Heart left ventricle (tissue), 16 donors: ENCODE results near the gene CACTIN. TPM values are rescaled to one million over a fixed set of nuclear protein-coding genes. Genes with fewer than 3 reads are reported as not detected.
A peak's percentile ranks its signal among the peaks of the same experiment; 100 is the strongest.

ENCODE experiments used
- ATAC-seq, 4 donors: fragments of 200-7000 bp; cut with Tn5 transposase; one replicate each; pipeline ENCODE4 v1.9.1; 2020 to 2022; ENCODE audit warnings: moderate library complexity in 4 of 4, mild to moderate bottlenecking in 3 of 4, moderate number of reproducible peaks in 1 of 4
- DNase-seq, 5 donors: peaks; one replicate each; pipeline ENCODE4 v3.0.0-alpha.2; 2020
- H3K27ac ChIP-seq, 12 donors: fragments of 200-600 bp; sonication (generic) in 4 of 12; one replicate each; pipeline versions ENCODE4 v1.5.0 to v1.8.0; 2016 to 2022; ENCODE audit warnings: mild to moderate bottlenecking in 2 of 12
- H3K27me3 ChIP-seq, 9 donors: fragments of 200-600 bp; sonication (generic) in 2 of 9; one replicate each; pipeline versions ENCODE4 v1.5.1 to v1.8.0; 2016 to 2022; ENCODE audit warnings: mild to moderate bottlenecking in 3 of 9
- H3K36me3 ChIP-seq, 9 donors: fragments of 200-600 bp; sonication (generic) in 2 of 9; one replicate each; pipeline versions ENCODE4 v1.5.0 to v1.8.0; 2018 to 2022; ENCODE audit warnings: mild to moderate bottlenecking in 2 of 9
- H3K4me1 ChIP-seq, 12 donors: fragments of 200-600 bp; sonication (generic) in 4 of 12; one replicate each; pipeline versions ENCODE4 v1.5.0 to v1.8.0; 2016 to 2022; ENCODE audit warnings: mild to moderate bottlenecking in 3 of 12
- H3K4me3 ChIP-seq, 12 donors: fragments of 200-600 bp; sonication (generic) in 4 of 12; one replicate each; pipeline versions ENCODE4 v1.5.0 to v1.8.0; 2017 to 2022; ENCODE audit warnings: mild to moderate bottlenecking in 9 of 12, moderate library complexity in 4 of 12
- H3K9me3 ChIP-seq, 12 donors: fragments of 200-600 bp; sonication (generic) in 4 of 12; one replicate each; pipeline versions ENCODE4 v1.5.0 to v1.8.0; 2016 to 2022; ENCODE audit warnings: mild to moderate bottlenecking in 1 of 12
- POLR2A ChIP-seq, 2 donors: fragments of 450-650 bp; IDR thresholded peaks; one replicate each; pipeline ENCODE4 v1.6.1; 2017; ENCODE audit warnings: antibody characterized with exemption in 2 of 2, mild to moderate bottlenecking in 2 of 2, moderate library complexity in 2 of 2
- WGBS, 4 donors: extraction: QIAGEN DNeasy Blood & Tissue Kit in 2 of 4; methylation state at CpG; one replicate each; pipeline versions ENCODE4 v1.1.5 to v1.1.7; 2013 to 2018; 5-methylcytosine and 5-hydroxymethylcytosine counted together
- intact Hi-C, 10 donors: fragments of 100-400 bp; cut with DNase I; formaldehyde crosslinking; loops; one replicate each; pipeline versions ENCODE4 v1.11.1 to v1.14.2; 2022
- polyA plus RNA-seq, 2 donors: library from polyadenylated mRNA; stranded (reverse); fragments of 200-250 nt; gene quantifications; one replicate each; pipeline ENCODE4 v1.2.3, GENCODE V29; 2013
- total RNA-seq, 9 donors: library from RNA; depleted of rRNA in 2 of 9; stranded (reverse); fragments of >200 nt in 2 of 9; fragmentation: NEBNext Ultra II Directional in 3 of 9; extraction: Animal tissue kit (Norgen Biotek cat#: 25700) in 3 of 9; gene quantifications; one replicate each; pipeline versions ENCODE4 v1.1.0 to v1.2.4, GENCODE V29; 2016 to 2023
- TF ChIP-seq, protein P1 (sequence below), 12 donors: fragments of 200-600 bp; sonication (generic) in 4 of 12; IDR thresholded peaks; one replicate each; pipeline versions ENCODE4 v1.5.0 to v1.8.0; 2018 to 2022; ENCODE audit warnings: antibody characterized with exemption in 12 of 12, mild to moderate bottlenecking in 5 of 12
- donor health status: ischemic (EF 13 %, LVEDD 7.1; RV severe dilation, severe dysfunction).
- donor health status: healthy with polysubstance abuse.
- donor health status: DM: no; HTN: yes; CAD: no.
- donor health status: DM: no; HTN: no; CAD: no.
- donor health status: ischemic (EF 25% LVEDD 6.9; RV normal size, moderate dysfunction).
- donor health status: ischemic (EF 25% LVEDD 5.7; RV mildly dilated, moderate dysfunction).
- donor health status: healthy.
- donor health status: DM: yes; HTN: yes; CAD: no.
- donor health status: ischemic (EF 35%, LVEDD 5.7; RV mildly dilated, moderate dysfunction).
- donor health status: nonischemic (EF 11% LVEDD 7.7; RV severe dilation, severe dysfunction).
- donor health status: DM: yes; HTN: yes; CAD: no.
- donor health status: PGD.
- donor health status: ischemic (EF 29% LVEDD 5.4; RV normal size, mild dysfunction).
- donor health status: nonischemic (EF 23%, LVEDD 6.1; RV moderate dilation, normal function).

The CACTIN gene
- total and polyA plus RNA-seq, 11 donors = 9.8 to 23.4 (median 14.1) TPM

DNA sequence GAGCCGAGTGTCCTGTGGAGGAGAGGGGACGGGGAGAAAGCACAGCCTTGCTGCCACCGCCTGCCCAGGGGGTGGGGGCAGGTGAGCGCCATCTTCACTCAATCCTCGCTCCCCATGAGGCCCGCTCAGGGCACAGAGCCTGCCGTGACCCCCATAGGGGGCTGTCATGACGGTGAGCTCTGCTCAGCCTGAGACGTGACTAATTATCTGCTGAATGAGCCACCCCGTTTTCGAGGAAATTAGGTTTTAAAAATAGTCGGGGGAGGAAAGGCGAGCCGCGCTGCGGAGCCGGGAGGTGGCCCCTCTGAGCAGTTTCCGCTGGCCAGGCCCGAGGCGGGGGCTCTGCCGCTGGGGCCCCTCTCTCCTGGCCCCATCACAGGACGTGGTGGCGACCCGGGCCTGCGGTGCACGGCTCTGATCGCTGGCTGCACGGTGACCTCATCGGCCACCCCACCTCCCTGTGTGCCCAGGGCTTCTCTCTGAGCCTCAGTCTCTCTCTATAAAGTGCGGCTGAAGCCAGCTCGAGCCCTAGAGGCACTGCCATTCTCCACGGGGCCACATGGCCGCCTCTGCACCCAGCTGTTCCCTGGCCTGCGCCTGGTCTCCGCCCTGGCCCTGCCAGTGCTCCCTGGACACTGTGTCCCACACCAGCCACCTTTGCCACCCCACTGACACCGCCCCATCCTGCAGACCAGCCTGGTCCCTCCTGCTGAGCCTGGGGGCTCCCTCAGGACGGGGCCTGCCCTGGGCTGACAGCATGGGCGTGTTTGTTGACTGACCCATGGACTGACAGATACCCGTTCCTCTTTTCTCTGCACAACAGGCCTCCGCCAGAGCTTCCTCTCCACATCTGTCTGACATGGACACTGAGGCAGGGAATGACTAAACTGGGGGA, 45.3 kb upstream of the CACTIN start:
- peaks cover 0 to 2% (median 0%) of the 10 kb centered on the region in 9 donors for H3K36me3 ChIP-seq
- TF ChIP-seq, protein P1, sequence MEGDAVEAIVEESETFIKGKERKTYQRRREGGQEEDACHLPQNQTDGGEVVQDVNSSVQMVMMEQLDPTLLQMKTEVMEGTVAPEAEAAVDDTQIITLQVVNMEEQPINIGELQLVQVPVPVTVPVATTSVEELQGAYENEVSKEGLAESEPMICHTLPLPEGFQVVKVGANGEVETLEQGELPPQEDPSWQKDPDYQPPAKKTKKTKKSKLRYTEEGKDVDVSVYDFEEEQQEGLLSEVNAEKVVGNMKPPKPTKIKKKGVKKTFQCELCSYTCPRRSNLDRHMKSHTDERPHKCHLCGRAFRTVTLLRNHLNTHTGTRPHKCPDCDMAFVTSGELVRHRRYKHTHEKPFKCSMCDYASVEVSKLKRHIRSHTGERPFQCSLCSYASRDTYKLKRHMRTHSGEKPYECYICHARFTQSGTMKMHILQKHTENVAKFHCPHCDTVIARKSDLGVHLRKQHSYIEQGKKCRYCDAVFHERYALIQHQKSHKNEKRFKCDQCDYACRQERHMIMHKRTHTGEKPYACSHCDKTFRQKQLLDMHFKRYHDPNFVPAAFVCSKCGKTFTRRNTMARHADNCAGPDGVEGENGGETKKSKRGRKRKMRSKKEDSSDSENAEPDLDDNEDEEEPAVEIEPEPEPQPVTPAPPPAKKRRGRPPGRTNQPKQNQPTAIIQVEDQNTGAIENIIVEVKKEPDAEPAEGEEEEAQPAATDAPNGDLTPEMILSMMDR (IDR thresholded peaks at IDR 0.05) = peak in 8 of 12 donors; percentile 12 to 45 (median 28)
- no peak for TF ChIP-seq POLR2A (IDR thresholded peaks at IDR 0.05)
- ATAC-seq (peak in 3 of 4 donors; percentile 1 to 37 (median 2)), DNase-seq (peak in 3 of 5 donors; percentile 46 to 61 (median 59))
- intact Hi-C loops = loop anchor here in 3 of 10 donors (1.0 to 2.0 kb wide), 3 partner anchors 27 to 29 kb away; partner anchors contain the start of gene PIP5K1C (in 1 of the 3)
- H3K27ac ChIP-seq = peak overlapping the region; percentile 89 to 100 (median 99)
- H3K4me1 ChIP-seq = peaks cover 0 to 72% (median 48%) of the 10 kb centered on the region in 12 donors
- H3K4me3 ChIP-seq = peak overlapping the region in 10 of 12 donors; percentile 20 to 54 (median 42)
- no peaks in the 10 kb centered on the region for H3K9me3 ChIP-seq
- WGBS, 4 donors = 45 to 63% (median 54%) methylated on average over 21 to 40 of the region's 40 CpGs
- no peaks in the 10 kb centered on the region for H3K27me3 ChIP-seq

DNA sequence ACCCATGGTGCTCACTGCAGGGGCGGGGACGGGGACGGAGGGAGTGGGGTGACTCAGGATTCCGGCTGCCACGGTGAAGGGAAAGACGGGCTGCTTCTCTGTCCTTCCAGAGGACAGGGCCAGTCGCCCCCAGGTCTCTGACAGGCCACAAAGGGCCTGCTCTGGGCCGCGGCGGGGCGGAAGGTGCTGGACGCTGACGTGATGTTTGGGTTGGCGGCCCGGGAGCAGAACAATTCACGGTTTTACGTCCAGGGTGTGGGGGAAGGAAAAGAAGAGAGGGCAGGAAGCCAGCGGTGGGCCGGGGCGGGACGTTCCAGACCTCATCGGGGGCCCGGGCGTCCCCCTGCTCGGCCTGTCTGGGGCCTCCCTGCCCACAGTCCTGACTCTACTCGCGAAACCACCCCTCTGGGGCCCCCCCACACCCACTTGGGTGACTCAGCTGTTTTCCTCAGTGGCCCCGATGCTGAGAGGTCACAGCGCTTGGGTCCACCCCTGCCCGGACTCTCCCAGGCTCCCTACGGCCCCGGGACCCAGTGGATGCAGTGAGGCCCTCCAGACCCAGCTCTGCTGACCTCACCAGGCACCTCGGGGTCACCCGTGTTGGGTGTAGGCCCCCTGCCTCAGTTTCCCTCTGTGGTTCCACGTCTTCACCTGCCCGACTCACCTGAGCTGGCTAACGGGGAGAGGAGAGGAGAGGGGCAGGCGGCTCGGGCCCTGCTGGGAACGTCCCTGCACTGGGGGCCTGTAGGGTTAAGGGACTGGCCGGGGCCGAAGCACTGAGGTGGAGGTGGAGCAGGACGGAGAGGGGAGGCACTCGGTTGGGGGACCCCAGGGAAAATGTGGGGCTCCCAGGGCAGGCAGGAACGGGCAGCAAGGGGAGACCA, 44.4 kb upstream of the CACTIN start:
- Histone ChIP-seq H3K36me3 (peaks cover 0 to 5% (median 0%) of the 10 kb centered on the region in 9 donors), H3K27me3 (no peaks in the 10 kb centered on the region), H3K4me3 (peak overlapping the region in 11 of 12 donors; percentile 10 to 54 (median 42)), H3K4me1 (peaks cover 0 to 81% (median 50%) of the 10 kb centered on the region in 12 donors), H3K9me3 (no peaks in the 10 kb centered on the region), H3K27ac (peak overlapping the region; percentile 89 to 100 (median 99))
- TF ChIP-seq POLR2A (IDR thresholded peaks at IDR 0.05) = peak in 1 of 2 donors; percentile 39
- TF ChIP-seq, protein P1 (IDR thresholded peaks at IDR 0.05) = no peak
- DNase-seq = peak; percentile 88 to 92 (median 90)
- intact Hi-C loops = loop anchor here in 5 of 10 donors (1.0 to 2.0 kb wide), 4 partner anchors 28 to 30 kb away; partner anchors contain the start of gene PIP5K1C (in 2 of the 5)
- peak; percentile 71 to 82 (median 78) for ATAC-seq
- WGBS, 4 donors = 31 to 51% (median 41%) methylated on average over 24 to 45 of the region's 45 CpGs

DNA sequence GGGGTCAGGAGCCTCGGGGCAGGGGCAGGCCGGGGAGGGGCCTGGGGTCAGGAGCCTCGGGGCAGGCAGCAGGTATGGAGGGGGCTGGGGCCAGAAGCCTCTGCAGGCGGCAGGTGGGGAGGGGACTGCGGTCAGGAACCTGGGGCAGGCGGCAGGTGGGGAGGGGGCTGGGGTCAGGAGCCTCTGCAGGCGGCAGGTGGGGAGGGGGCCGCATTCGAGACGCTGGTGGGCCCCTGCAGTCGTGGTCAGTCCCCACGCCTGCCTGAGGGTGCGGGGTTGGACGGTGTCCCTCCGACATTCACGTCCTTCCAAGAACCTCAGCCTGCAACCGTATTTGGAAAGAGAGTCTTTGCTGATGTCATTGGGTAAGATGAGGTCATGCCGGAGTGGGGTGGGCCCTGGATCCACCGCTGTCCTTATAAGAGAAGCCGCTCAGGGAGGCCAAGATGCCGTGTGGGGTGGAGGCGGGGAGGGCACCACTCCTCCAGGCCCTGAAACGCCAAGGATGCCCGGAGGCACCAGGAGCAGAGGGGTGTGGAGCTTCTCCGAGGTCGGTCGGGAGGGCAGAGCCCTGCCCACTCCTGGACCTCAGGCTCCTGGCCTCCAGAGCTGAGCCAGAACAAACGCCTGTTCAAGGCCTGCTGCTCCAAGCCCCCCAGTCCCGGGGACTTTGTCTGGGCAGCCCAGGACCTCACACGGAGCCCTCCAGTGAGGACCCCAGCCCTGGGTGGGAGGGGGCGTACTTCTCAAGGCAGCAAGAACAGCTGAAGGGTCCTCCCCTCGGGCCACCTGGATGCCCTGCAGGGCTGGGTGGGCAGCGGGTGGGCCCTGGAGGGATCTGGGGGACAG, 43.6 kb upstream of the CACTIN start:
- H3K4me1 ChIP-seq = peaks cover 0 to 81% (median 53%) of the 10 kb centered on the region in 12 donors
- DNase-seq (peak; percentile 83 to 89 (median 85)), ATAC-seq (peak; percentile 43 to 79 (median 76))
- intact Hi-C loops = loop anchor here in 9 of 10 donors (1.0 to 10.0 kb wide), 8 partner anchors 29 to 535 kb away; partner anchors contain the start of genes PIP5K1C (in 2 of the 9) and EEF2 (in 1 of the 9)
- H3K27me3 ChIP-seq = no peaks in the 10 kb centered on the region
- peak overlapping the region; percentile 89 to 100 (median 99) for H3K27ac ChIP-seq
- TF ChIP-seq, protein P1 (IDR thresholded peaks at IDR 0.05) = no peak
- peak in 1 of 2 donors; percentile 84 for TF ChIP-seq POLR2A (IDR thresholded peaks at IDR 0.05)
- peak overlapping the region in 11 of 12 donors; percentile 10 to 54 (median 42) for H3K4me3 ChIP-seq
- no peaks in the 10 kb centered on the region for H3K9me3 ChIP-seq
- peaks cover 0 to 8% (median 0%) of the 10 kb centered on the region in 9 donors for H3K36me3 ChIP-seq
- WGBS, 4 donors = 29 to 46% (median 32%) methylated on average over 23 to 33 of the region's 33 CpGs
